Panc1 (cell line): ENCODE results near the gene GID4. TPM values are rescaled to one million over a fixed set of nuclear protein-coding genes. Genes with fewer than 3 reads are reported as not detected.

Source experiments
- ATAC-seq: fragments of 200-7000 bp; cut with Tn5 transposase; 2 replicates; pipeline ENCODE4 v1.9.1; 2020; ENCODE audit warnings: mild to moderate bottlenecking, moderate library complexity
- BruUV-seq: library from RNA; stranded (reverse); fragments of 400-500 nt; replicated peaks from 2 replicates; lab custom pipeline; 2021; lab: Mats Ljungman, UMichigan
- CTCF ChIA-PET: fragments of 300-600 bp; sonication (Branson Sonifier 250); formaldehyde crosslinking; loops from one replicate; lab custom pipeline; 2022; ENCODE audit warnings: antibody characterized with exemption; lab: Charles Lee
- POLR2A ChIA-PET: fragments of 300-600 bp; sonication (Branson Sonifier 250); formaldehyde crosslinking; loops from one replicate; lab custom pipeline; 2022; ENCODE audit warnings: antibody characterized with exemption; lab: Charles Lee
- DNase-seq: peaks from one replicate; pipeline ENCODE4 v3.0.0-alpha.2; 2010; ENCODE audit warnings: low read depth, low spot score
- H3K27ac ChIP-seq: 2 replicates; pipeline ENCODE4 v1.5.1; 2011; ENCODE audit warnings: mild to moderate bottlenecking, low read length, inconsistent platforms
- H3K27me3 ChIP-seq: fragments of 200-500 bp; sonication (Bioruptor generic); 2 replicates; pipeline ENCODE4 v1.6.0; 2014; ENCODE audit warnings: low read length, inconsistent platforms; ENCODE audit not compliant: control insufficient read depth, insufficient read depth
- H3K36me3 ChIP-seq: fragments of 200-500 bp; sonication (Bioruptor generic); 2 replicates; pipeline ENCODE4 v1.5.1; 2014; ENCODE audit warnings: inconsistent platforms, mild to moderate bottlenecking, low read length, moderate library complexity; ENCODE audit not compliant: control insufficient read depth, insufficient read depth
- H3K4me1 ChIP-seq: 2 replicates; pipeline ENCODE4 v1.5.1; 2011; ENCODE audit warnings: inconsistent platforms, mild to moderate bottlenecking, low read length, moderate library complexity; ENCODE audit not compliant: control insufficient read depth, insufficient read depth
- H3K4me3 ChIP-seq, 2 experiments: 2 replicates each; pipeline ENCODE4 v1.5.1; 2011 to 2012; ENCODE audit warnings: low read depth in 2 of 2, low read length in 2 of 2, mild to moderate bottlenecking in 2 of 2, inconsistent platforms in 1 of 2, moderate library complexity in 1 of 2
- H3K9me3 ChIP-seq: fragments of 200-500 bp; sonication (Bioruptor generic); 2 replicates; pipeline ENCODE4 v1.5.1; 2014; ENCODE audit warnings: low read depth, mild to moderate bottlenecking, inconsistent platforms, low read length, moderate library complexity; ENCODE audit not compliant: control insufficient read depth, insufficient read depth
- CTCF ChIP-seq: fragments of 450-650 bp; IDR thresholded peaks from 2 replicates; pipeline ENCODE4 v1.5.1; 2017; ENCODE audit warnings: mild to moderate bottlenecking
- POLR2AphosphoS5 ChIP-seq: IDR thresholded peaks from 2 replicates; pipeline ENCODE4 v1.6.1; 2012; ENCODE audit warnings: mild to moderate bottlenecking, low read depth, low read length, moderate library complexity
- REST ChIP-seq, 2 experiments: IDR thresholded peaks; 2 replicates each; pipeline ENCODE4 v1.6.1; 2011 to 2012; ENCODE audit warnings: low read depth in 2 of 2, control low read depth in 1 of 2, low read length in 1 of 2, mild to moderate bottlenecking in 1 of 2, moderate library complexity in 1 of 2; ENCODE audit not compliant: insufficient read depth in 1 of 2
- SIN3A ChIP-seq: IDR thresholded peaks from 2 replicates; pipeline ENCODE4 v1.6.1; 2012; ENCODE audit warnings: low read depth, mild to moderate bottlenecking, low read length, moderate library complexity, borderline replicate concordance; ENCODE audit not compliant: insufficient read depth
- TCF7L2 ChIP-seq: IDR thresholded peaks from 2 replicates; pipeline ENCODE4 v1.6.1; 2011; ENCODE audit warnings: mild to moderate bottlenecking, low read depth, low read length, inconsistent platforms
- in situ Hi-C: cut with HindIII; loops from 2 replicates; pipeline ENCODE4 v1.10.0; 2016; ENCODE audit warnings: low sequenced_read_pairs, low pct_unique_long_range_greater_than_20kb
- intact Hi-C: fragments of 100-400 bp; cut with micrococcal nuclease; formaldehyde crosslinking; loops from one replicate; pipeline ENCODE4 v1.10.0; 2022; ENCODE audit not compliant: unreplicated experiment
- total RNA-seq: library from RNA; stranded (reverse); gene quantifications from one replicate; pipeline ENCODE4 v1.2.1, GENCODE V29; 2021; ENCODE audit not compliant: unreplicated experiment

The GID4 gene
- total RNA-seq, 1 experiment from 2014 or later = 11.1 TPM

- no peak for ATAC-seq
These were observed 19.4 kb upstream of the GID4 start for GRCh38 chr17:18019838-18020154.

GRCh38 chr17:18020971-18021370 is 18.2 kb upstream of the GID4 start:
- ChIA-PET POLR2A (no interaction called here), CTCF (no interaction called here)

More at GRCh38 chr17:18019838-18020154, 19.4 kb upstream of the GID4 start:
- CTCF ChIA-PET = no interaction called here
- Histone ChIP-seq H3K4me3 (no peak overlapping the region), H3K9me3 (no peaks in the 10 kb centered on the region), H3K36me3 (no peaks in the 10 kb centered on the region), H3K27ac (no peak overlapping the region), H3K4me1 (no peaks in the 10 kb centered on the region), H3K27me3 (no peaks in the 10 kb centered on the region)
- POLR2A ChIA-PET = no interaction called here
- BruUV-seq = no TSS peak
- in situ Hi-C loops (no loop called here), intact Hi-C loops (no loop called here)
- DNase-seq = no peak
- no peak for TF ChIP-seq CTCF
- no peak for TF ChIP-seq REST (IDR thresholded peaks at IDR 0.05; ENCODE audit: insufficient read depth in 1 of 2, low read depth in 2 of 2, low read length in 1 of 2)
- no peak for TF ChIP-seq POLR2AphosphoS5
- TF ChIP-seq SIN3A = no peak
- no peak for TF ChIP-seq TCF7L2

More at GRCh38 chr17:18020971-18021370, 18.2 kb upstream of the GID4 start:
- no peaks in the 10 kb centered on the region for H3K36me3 ChIP-seq
- in situ Hi-C loops (no loop called here), intact Hi-C loops (no loop called here)
- H3K4me1 ChIP-seq = no peaks in the 10 kb centered on the region
- BruUV-seq = no TSS peak
- H3K27ac ChIP-seq = no peak overlapping the region
- H3K4me3 ChIP-seq = no peak overlapping the region
- H3K9me3 ChIP-seq = no peaks in the 10 kb centered on the region
- DNase-seq (no peak), ATAC-seq (no peak)
- H3K27me3 ChIP-seq = no peaks in the 10 kb centered on the region
- TF ChIP-seq CTCF (no peak), REST (IDR thresholded peaks at IDR 0.05; ENCODE audit: insufficient read depth in 1 of 2, low read depth in 2 of 2, low read length in 1 of 2) (no peak), TCF7L2 (no peak), POLR2AphosphoS5 (no peak), SIN3A (no peak)
